Stomach smooth muscle (tissue), 2 donors: ENCODE results near the gene MXD3.

ENCODE experiments used
- H3K27ac ChIP-seq: one replicate; pipeline ENCODE4 v1.7.0; 2013; ENCODE audit warnings: mild to moderate bottlenecking, low read length, inconsistent platforms
- H3K27me3 ChIP-seq, 2 donors: one replicate each; pipeline ENCODE4 v1.7.0; 2013; ENCODE audit warnings: low read length in 2 of 2; ENCODE audit not compliant: insufficient read depth in 2 of 2, control insufficient read depth in 1 of 2
- H3K36me3 ChIP-seq, 2 donors: one replicate each; pipeline ENCODE4 v1.7.0; 2013; ENCODE audit warnings: low read length in 2 of 2; ENCODE audit not compliant: control insufficient read depth in 2 of 2, insufficient read depth in 2 of 2
- H3K4me1 ChIP-seq: one replicate; pipeline ENCODE4 v1.7.0; 2013; ENCODE audit warnings: low read length; ENCODE audit not compliant: control insufficient read depth, insufficient read depth
- H3K4me3 ChIP-seq, 2 donors: one replicate each; pipeline ENCODE4 v1.7.0; 2013; ENCODE audit warnings: low read length in 2 of 2
- H3K9ac ChIP-seq, 2 donors: one replicate each; pipeline ENCODE4 v1.7.0; 2013; ENCODE audit warnings: low read length in 2 of 2, mild to moderate bottlenecking in 1 of 2
- H3K9me3 ChIP-seq, 2 donors: one replicate each; pipeline ENCODE4 v1.7.0; 2013; ENCODE audit warnings: low read length in 2 of 2; ENCODE audit not compliant: control insufficient read depth in 2 of 2
- donor health status: healthy.
- donor health status: Pancreatic carcinoma.

MXD3 gene

DNA sequence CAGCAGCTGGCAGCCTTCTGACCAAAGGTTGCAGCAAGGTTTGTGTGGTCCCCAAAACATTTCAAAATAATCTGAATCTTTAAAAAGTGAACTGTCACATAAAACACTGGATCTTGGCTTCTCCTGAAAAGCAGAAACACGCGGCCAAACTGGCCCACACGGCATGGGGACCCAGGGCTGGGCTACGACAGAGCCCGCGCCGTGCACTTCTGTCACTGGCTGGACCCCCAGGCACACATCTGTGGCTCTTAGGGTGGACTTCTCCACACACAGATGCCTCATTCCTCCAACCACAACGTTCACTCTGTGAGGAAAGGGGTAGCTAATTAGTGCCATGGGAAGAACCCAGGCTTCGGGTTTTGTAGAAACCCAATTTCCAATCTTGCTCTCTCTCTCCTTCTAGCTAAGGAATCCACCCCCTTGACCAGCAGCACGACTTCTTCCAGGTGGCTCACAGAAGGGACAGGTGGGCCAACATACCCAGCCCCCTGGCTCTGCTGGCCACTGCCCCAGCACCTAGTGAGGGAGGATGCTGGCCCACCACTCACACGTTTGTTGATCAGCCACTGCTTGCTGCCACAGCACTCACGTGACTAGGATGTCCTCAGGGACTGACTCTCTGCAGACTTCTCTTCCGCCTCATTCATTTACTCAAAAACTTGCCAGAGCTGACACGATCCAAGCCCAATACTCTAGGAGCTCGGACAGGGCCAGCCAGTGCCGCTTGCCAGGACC, 21.9 kb upstream of the MXD3 start:
- Histone ChIP-seq H3K27me3 (no peaks in the 10 kb centered on the region), H3K9me3 (no peaks in the 10 kb centered on the region), H3K4me3 (no peak overlapping the region), H3K9ac (no peak overlapping the region), H3K27ac (no peak overlapping the region), H3K36me3 (peaks cover 40 to 69% of the 10 kb centered on the region in 2 donors), H3K4me1 (no peaks in the 10 kb centered on the region)

DNA sequence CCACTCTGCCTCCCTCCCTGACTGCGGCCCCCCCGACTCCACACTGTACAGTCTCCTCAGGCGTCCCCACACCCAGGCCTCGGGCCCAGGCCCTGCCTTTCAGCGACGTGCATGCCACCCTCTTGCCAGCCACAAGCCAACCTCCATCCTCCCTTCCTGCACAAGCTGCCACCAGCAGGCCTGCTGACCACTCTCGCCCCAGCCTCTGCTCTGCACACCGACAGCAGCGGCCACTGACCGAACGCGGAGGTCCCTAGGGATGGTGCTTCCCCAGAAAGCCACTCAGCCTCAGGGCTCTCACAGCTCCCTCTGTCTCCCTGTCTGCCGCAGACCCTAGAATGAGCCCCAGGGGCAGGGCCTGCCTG, 21.2 kb upstream of the MXD3 start:
- Histone ChIP-seq H3K9me3 (no peaks in the 10 kb centered on the region), H3K27me3 (no peaks in the 10 kb centered on the region), H3K36me3 (peaks cover 38 to 69% of the 10 kb centered on the region in 2 donors), H3K4me1 (no peaks in the 10 kb centered on the region), H3K27ac (no peak overlapping the region), H3K9ac (no peak overlapping the region), H3K4me3 (no peak overlapping the region)

DNA sequence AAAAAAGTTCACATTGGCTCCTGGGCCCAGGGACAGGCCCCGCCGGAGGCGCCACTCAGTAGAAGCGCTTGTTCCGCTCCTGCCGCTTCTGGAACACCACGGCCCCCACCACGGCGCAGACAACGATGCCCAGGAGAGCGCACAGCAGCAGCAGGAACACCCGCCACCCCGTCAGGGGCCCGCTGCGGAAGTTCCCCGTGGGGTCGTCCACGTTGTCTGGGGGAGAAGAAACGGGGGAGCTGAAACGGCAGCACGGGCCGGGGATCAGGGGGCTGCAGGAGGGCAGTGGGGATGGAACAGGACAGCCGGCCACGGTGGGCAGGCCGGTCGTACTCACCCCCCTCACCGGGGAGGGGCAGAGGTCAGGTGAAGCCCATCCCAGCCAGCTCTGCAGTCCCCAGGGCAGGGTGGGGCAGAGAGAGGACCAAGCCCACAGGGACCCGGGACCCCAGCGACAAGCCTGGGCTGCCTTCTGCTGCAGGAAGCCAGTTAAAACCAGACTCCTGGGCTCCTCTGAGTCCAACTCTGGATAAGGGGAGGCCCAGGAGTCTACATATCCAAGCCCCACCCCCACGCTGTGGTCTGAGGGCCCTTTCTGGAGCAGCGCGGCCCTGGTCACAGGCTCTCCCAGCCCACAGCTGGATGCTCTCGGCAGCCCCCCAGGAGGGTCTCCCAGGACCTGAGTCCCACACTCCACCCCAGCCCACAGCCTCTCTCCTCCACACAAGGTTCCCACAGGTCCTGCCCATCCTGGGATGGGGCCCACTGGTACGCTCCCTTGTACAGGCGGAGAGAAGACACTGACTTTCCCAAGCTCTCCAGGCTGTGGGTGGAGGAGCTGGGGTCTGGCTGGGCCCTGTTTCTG, 20.6 kb upstream of the MXD3 start:
- H3K4me3 ChIP-seq, result no peak overlapping the region
- peaks cover 32 to 63% of the 10 kb centered on the region in 2 donors for H3K36me3 ChIP-seq

DNA sequence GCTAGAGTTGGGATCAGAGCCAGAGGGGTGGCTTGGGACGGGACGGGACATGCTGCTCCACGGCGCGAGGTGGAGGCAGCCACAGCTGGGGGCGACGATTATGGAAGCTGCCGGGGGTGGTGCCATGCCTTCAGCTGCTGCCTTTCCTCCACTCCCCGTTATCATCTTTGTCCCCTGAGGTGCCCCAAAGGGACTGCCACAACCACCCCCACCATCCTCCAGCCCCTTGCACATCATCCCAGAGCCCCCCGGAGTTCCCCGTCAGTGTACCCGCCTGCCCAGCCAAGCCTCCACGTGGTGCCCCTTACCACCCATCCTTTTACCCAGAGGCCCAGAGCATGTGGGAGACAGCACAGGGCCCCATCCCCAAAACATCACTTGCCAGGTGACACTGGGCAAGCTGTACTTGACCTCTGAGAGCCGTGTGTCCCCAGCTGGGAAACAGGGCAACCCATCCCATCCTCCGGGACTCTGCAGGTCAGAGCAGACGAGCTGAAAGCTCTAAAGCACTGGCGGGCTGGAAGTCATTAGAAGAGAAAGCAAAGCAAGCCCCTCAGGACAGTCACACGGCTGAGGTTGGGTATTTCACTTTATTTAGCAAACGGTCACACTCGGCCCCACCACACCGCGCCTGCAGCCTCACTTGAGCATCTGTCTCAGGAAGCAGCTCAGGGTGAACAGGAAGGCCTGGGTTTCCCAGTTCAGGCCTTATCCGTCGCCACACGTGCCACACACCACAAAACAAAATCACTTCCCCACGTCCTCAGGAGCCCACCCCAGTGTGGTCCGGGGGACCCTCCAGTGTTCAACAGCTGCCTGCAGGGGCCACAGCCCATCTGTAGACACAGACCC, 19.5 kb upstream of the MXD3 start:
- peaks cover 26 to 53% of the 10 kb centered on the region in 2 donors for H3K36me3 ChIP-seq
- H3K4me1 ChIP-seq, result no peaks in the 10 kb centered on the region

More for the DNA sequence above, 20.6 kb upstream of the MXD3 start:
- no peak overlapping the region for H3K9ac ChIP-seq
- no peak overlapping the region for H3K27ac ChIP-seq
- no peaks in the 10 kb centered on the region for H3K4me1 ChIP-seq
- no peaks in the 10 kb centered on the region for H3K27me3 ChIP-seq
- H3K9me3 ChIP-seq, result no peaks in the 10 kb centered on the region

DNA sequence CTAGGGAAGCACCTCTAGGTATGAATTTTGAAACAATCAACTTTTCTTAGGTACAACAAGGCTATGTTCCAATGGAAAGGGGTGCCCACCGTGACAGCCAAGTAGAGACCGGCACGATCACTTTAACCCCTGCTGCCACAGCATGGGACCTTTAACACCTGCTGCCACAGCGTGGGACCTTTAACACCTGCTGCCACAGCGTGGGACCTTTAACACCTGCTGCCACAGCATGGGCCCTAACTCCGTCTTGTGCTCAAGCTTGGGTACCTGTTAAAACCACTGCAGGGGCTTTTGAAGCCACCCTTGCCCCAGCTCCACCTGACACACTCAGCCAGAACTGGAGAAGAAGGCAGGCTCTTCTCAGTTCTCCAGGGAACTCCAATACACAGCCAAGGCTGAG, 18.2 kb upstream of the MXD3 start:
- Histone ChIP-seq H3K36me3 (peaks cover 22 to 40% of the 10 kb centered on the region in 2 donors), H3K4me1 (no peaks in the 10 kb centered on the region), H3K4me3 (no peak overlapping the region), H3K9me3 (no peaks in the 10 kb centered on the region), H3K27me3 (no peaks in the 10 kb centered on the region), H3K9ac (no peak overlapping the region), H3K27ac (no peak overlapping the region)

More for the DNA sequence above, 19.5 kb upstream of the MXD3 start:
- no peaks in the 10 kb centered on the region for H3K27me3 ChIP-seq
- no peak overlapping the region for H3K9ac ChIP-seq
- no peak overlapping the region for H3K27ac ChIP-seq
- H3K4me3 ChIP-seq, result no peak overlapping the region
- no peaks in the 10 kb centered on the region for H3K9me3 ChIP-seq

DNA sequence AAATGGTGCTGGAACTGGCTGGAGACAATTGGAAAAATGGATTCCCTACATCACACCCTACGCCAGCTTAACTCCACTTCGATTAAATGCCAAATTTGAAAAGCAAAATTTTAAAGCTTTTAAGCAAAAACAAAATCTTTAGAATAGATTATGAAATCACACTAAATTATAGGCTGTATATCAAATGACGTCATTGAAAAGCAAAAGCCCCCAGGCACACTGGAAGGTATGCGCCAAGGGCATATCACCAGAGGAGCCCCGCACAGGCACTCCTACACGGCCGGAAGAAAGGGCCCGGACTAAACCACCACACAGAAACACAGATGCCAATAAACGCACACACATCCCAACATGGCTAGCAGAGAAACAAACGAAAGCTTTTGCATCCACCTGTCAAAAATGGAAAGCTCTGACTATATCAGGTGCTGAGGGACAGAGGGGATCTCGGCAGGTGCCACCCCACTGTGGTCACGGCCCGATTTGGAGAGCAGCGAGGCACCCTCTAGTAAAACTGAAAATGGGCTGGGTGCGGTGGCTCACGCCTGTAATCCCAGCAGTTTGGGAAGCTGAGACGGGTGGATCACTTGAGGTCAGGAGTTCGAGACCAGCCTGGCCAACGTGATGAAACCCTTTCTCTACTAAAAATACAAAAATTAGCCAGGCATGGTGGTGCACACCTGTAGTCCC, 17.0 kb upstream of the MXD3 start:
- no peaks in the 10 kb centered on the region for H3K9me3 ChIP-seq
- no peak overlapping the region for H3K4me3 ChIP-seq
- no peak overlapping the region for H3K9ac ChIP-seq
- no peaks in the 10 kb centered on the region for H3K4me1 ChIP-seq
- H3K36me3 ChIP-seq, result peaks cover 11 to 28% of the 10 kb centered on the region in 2 donors
- H3K27me3 ChIP-seq, result no peaks in the 10 kb centered on the region
- no peak overlapping the region for H3K27ac ChIP-seq

DNA sequence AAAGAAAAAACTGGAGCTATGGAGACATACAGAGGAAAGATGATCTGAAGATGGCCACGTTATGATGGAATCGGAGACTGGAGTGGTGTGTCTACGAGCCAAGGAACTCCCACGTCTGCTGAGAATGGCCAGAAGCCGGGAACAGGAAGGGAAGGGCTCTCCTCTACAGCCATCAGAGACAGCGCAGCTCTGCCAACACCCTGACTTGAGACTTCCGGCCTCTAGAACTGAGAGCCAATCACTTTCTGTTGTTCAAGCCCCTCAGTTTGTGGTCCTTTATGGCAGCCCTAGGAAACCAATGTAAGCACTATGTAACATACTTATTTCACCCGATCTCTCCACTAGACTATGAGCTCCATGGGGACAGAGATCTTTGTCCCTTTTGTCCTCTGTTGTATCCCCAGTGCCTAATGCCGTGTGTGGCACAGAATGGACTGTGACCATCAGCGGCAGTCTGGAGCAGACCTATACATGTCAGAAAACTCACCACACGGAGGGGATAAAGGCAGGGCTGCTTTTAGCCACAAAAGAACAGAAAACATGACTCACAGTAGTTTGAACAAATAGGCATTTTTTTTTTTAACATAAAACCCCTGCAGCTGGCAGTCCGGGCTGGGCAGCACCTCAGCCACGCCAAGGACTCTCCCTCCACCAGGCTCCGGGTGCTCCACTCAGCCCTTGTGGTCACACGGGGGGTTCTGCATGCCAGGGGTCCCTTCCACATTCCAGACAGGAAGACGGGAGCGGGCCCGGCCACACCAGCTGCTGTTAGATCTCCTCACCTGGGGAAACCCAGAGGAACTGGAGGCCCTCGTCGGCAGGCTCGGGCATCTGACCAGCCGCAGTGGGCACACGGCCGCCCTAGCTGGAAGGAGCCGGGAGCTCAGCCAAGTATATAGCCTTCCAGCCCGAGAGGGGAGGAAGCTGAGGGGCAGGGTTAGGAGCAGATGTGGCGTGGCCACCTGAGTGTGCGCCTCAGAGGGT, 16.1 kb upstream of the MXD3 start:
- H3K36me3 ChIP-seq, result peaks cover 6 to 19% of the 10 kb centered on the region in 2 donors
- H3K27me3 ChIP-seq, result no peaks in the 10 kb centered on the region
- H3K9me3 ChIP-seq, result no peaks in the 10 kb centered on the region
- H3K9ac ChIP-seq, result no peak overlapping the region
- no peaks in the 10 kb centered on the region for H3K4me1 ChIP-seq
- H3K27ac ChIP-seq, result no peak overlapping the region
- no peak overlapping the region for H3K4me3 ChIP-seq

DNA sequence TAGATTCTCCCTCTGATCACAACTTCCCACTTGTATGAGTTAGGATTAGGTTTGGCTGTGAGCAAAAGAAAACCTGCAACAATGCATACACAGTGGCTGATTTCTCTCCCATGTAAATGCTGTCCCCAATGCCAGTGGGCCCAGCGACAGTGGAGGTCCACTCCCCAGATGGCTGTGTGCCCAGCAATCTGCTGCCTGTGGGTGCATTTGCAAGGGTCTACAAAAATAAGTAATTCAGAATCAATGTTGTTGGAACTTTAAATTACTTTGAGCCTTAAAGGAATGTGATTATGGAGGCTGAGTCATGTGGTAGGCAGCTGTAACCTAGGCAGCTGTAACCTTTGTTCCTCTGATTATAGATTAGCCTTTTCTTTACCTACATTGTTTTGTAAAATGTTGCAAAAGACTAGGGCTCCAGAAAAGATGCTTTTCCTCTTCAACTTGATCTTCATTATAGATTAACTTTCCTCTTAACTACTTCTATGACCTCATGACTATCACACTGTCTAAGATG, 14.2 kb upstream of the MXD3 start:
- H3K36me3 ChIP-seq, result peaks cover 5 to 9% of the 10 kb centered on the region in 2 donors
- no peak overlapping the region for H3K4me3 ChIP-seq
- no peaks in the 10 kb centered on the region for H3K4me1 ChIP-seq
- H3K27me3 ChIP-seq, result no peaks in the 10 kb centered on the region
- H3K9ac ChIP-seq, result no peak overlapping the region
- H3K27ac ChIP-seq, result no peak overlapping the region
- no peaks in the 10 kb centered on the region for H3K9me3 ChIP-seq

DNA sequence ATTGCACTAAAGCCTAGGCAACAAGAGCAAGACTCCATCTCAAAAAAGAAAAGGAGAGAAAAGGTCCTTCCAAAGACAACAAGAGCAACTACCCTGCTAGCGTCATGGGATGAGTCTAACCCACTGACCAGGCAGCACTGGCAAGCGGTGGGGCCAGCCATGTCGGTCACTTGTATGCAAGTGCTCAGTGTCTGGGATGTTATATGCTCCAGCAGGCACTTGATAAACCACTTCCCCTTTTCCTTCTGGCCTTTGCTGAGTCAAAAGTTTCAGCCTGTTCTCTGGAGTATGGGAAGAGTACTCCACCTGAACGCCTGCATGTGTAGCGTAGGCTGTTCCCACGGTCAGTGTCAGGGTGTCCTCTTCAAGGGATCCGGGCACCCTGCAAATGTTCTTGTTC, 9.2 kb upstream of the MXD3 start:
- Histone ChIP-seq H3K36me3 (peaks cover 0 to 4% of the 10 kb centered on the region in 2 donors), H3K27ac (no peak overlapping the region), H3K4me1 (no peaks in the 10 kb centered on the region), H3K9ac (no peak overlapping the region), H3K27me3 (no peaks in the 10 kb centered on the region), H3K4me3 (no peak overlapping the region), H3K9me3 (peaks cover 0 to 3% of the 10 kb centered on the region in 2 donors)
